Right kidney (tissue), 1 donor: ENCODE results near the gene GPC6.

Source experiments
- DNase-seq: peaks from one replicate; pipeline ENCODE4 v3.0.0-alpha.2; 2016

Gene GPC6

GRCh38 chr13:94122300-94122915, 895.8 kb downstream of the GPC6 start:
- DNase-seq, result no peak

- no peak for DNase-seq
Observed at GRCh38 chr13:94123557-94123956, 897.0 kb downstream of the GPC6 start.

GRCh38 chr13:94128430-94128829, 901.8 kb downstream of the GPC6 start:
- DNase-seq, result no peak

GRCh38 chr13:94129490-94129894, 902.9 kb downstream of the GPC6 start:
- no peak for DNase-seq

GRCh38 chr13:94138831-94139230, 912.2 kb downstream of the GPC6 start:
- no peak for DNase-seq

DNA sequence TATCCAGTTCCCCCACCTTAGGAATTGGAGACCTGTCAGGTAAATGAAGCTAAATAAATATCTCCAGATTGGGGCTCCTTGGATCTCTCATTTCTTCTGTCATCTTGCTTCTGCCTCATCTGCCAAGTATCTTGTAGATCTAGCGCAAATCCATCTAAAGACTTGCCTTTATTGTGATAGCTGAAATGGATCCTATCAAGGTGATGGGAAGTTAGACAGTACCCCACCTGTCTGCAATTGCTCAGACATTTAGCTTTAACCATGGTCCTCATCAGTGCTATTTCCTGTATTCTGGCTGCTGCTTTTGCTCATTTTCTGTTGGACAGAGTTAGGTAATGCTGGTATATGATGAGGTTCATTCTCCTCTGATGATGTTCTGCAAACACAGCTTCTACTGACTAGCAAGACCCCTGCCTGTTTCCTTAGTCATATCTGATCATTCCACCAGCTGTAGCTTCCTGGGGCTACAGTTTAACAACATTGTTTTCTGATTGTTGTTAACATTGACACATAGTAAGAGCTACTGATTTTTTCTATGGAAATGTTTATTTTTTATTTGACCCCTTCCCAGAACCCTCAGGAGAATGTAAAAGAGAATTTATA, 912.9 kb downstream of the GPC6 start:
- DNase-seq, result no peak

- no peak for DNase-seq
Observed at GRCh38 chr13:94140027-94140426, 913.4 kb downstream of the GPC6 start.

- DNase-seq, result no peak
Observed at GRCh38 chr13:94140511-94140910, 913.9 kb downstream of the GPC6 start.

GRCh38 chr13:94143624-94144350, 917.2 kb downstream of the GPC6 start:
- no peak for DNase-seq

- DNase-seq, result no peak
Observed at GRCh38 chr13:94145966-94146365, 919.4 kb downstream of the GPC6 start.

GRCh38 chr13:94153586-94153985, 927.0 kb downstream of the GPC6 start:
- no peak for DNase-seq

GRCh38 chr13:94154367-94154766, 927.8 kb downstream of the GPC6 start:
- no peak for DNase-seq

- no peak for DNase-seq
Observed at GRCh38 chr13:94157705-94158218, 931.2 kb downstream of the GPC6 start.

- DNase-seq, result no peak
Observed at GRCh38 chr13:94160875-94161274, 934.3 kb downstream of the GPC6 start.

- DNase-seq, result no peak
Observed at GRCh38 chr13:94162289-94162688, 935.7 kb downstream of the GPC6 start.

GRCh38 chr13:94163535-94163934, 936.9 kb downstream of the GPC6 start:
- no peak for DNase-seq

DNA sequence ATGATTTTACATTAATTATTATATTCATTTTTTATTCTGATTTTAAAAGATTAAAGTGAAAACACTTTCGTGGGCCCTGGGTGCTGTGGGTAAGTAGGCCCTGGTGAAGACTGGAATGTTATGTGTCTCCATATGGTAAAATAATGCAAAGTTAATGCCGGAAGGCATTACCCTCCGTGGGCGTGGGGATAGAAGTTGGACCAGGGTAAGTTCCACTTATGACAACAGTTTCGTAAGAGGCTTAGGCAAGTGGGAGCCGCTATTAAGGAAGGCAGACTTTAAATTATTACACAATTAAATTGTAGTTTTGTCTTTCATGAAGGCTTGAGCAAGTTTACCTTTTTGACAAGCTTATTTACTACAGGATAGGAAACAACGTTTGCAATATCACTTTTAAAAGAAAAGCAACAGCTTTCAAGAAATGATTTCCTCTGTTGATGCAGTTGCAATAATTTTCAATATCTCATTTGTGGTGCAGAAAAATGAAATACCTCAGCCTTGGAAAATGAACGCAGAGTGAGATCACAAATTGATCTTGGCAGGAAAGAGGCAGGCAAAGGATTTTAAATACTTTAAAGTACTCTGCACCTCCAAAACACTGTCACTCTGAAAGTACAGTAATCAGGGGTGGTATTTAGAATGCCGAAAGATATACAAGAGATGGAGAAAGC, 942.3 kb downstream of the GPC6 start:
- no peak for DNase-seq

DNA sequence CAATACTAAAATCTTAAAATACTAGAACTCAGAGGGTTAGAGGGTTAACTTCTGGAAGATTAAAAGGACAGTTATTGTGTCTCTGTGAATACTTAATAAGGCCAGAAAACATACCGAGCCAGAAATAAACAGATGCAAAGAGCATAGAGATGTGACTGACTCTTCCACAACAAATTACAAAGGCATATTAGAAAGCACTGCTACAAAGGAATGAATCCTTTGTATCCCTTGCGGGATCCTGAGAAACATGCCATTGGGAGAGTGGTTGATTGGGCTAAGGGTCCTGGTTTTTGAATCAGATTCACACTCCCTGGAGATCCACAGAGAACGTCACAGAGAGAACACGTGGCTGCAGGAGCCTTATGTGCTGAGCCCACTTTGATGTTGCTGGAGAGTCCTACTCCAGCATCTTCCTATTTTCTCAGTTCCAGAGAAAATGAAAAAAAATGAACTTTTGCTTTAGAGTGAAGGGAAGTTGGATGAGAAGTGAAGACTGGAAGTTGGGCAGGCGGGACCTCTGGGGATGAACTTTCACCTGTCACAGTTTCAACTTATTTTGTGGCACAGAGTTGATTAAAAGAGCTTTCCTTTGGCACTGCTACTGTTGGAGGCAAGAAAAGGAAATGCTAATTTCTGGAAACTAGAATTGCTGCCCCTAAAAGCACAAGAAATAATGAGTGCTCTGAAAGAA, 943.0 kb downstream of the GPC6 start:
- no peak for DNase-seq

DNA sequence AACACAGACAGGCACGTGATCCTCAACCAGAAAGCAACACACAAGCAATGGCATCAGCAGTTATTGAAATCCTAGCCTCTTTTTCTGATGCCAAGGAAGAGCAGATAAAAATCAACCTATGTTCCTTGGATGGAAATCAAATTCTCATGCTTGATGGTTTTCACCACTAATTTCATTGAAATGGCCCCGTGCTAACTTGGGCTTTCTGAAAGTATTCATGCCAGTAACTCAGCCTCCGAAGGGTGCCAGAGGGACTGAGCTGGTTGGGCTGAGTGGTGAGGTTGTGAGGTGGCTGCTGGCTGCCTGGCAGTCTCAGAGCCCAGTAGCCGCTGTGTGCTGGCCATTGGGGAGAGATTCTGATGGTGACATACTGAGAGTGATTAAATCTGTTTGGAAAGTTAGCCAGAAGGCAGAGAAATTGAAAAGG, 943.6 kb downstream of the GPC6 start:
- no peak for DNase-seq

GRCh38 chr13:94172416-94172815, 945.8 kb downstream of the GPC6 start:
- no peak for DNase-seq

DNA sequence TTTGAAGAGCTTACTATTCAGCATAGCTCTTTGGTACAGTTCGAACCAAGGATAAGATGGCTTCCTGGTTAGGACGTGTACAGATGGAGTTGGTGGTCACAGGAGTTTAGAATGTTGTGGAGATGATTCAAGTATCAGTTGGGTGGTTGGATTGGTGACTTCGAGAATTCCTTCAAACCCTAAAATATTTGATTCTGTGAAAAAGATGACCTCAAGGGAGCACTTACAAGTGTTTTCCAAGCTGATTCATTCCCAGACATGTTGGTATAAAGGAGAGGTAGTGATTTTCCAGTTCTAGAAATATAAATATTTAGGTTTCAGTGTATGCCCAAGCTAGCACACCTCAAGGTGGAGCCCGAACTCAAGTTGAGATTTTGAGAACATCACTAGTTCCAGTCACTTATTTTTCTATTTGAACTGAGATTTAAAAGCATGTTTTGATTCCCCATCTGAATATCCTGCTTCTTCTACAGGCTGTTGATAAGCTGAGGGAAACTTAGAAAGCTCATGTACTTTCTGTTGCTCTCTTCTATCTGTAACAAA, 946.8 kb downstream of the GPC6 start:
- DNase-seq, result no peak

DNA sequence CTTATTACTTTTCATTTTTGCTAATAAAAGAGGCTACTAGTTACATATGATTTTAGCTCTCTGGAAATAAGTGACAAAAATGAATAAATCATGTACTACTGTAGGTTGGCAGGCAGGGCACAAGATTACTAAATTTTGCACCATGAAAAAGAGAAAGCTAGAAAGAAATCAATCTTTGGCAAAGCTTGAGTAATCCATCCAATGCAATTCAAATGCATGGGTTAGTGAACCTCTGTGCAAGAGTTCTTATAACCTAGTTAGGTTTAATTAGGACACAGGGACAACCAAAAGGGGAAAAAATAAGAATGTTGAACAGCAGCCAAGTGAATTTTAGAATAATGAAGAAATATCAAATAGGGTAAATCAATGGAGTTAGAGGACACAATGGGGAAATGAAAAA, 947.4 kb downstream of the GPC6 start:
- DNase-seq, result no peak
